A549 (cell line): ENCODE results near the gene TBC1D22A. TPM values are rescaled to one million over a fixed set of nuclear protein-coding genes. Genes with fewer than 3 reads are reported as not detected.

ENCODE experiments used
- ATAC-seq, 2 experiments: fragments of 200-7000 bp in 1 of 2; fragments of >200 bp in 1 of 2; cut with Nextera tagmentation in 1 of 2; cut with Tn5 transposase in 1 of 2; 3 replicates each; pipeline versions ENCODE4 v1.8.0 to v1.9.1; 2018 to 2020; ENCODE audit warnings: mild to moderate bottlenecking in 1 of 2, moderate library complexity in 1 of 2
- CTCF ChIA-PET: fragments of 300-600 bp; sonication (Branson Sonifier 250); formaldehyde crosslinking; extraction: SDS; loops from one replicate; lab custom pipeline; 2021; ENCODE audit warnings: antibody characterized with exemption, inconsistent platforms; lab: Yijun Ruan, JAX
- POLR2A ChIA-PET: fragments of 350-600 bp; formaldehyde crosslinking; extraction: SDS; loops from one replicate; lab custom pipeline; 2021; ENCODE audit warnings: antibody characterized with exemption, inconsistent platforms; lab: Yijun Ruan, JAX
- DNase-seq, 2 experiments: peaks; one replicate each; pipeline versions ENCODE4 v3.0.0 to v3.0.0-alpha.2; 2011 to 2016; ENCODE audit warnings: low read depth in 1 of 2, low spot score in 1 of 2
- FAIRE-seq: peaks from 2 replicates; lab custom pipeline; 2011; peaks lifted over from hg19 to GRCh38; lab: Jason Lieb, UNC
- H3K27ac ChIP-seq, 2 experiments: fragments of >200 bp; sonication (Bioruptor Twin); formaldehyde crosslinking; 3 replicates each; pipeline ENCODE4 v1.5.1; 2016 to 2017
- H3K4me1 ChIP-seq: fragments of >200 bp; sonication (Bioruptor Twin); formaldehyde crosslinking; 3 replicates; pipeline ENCODE4 v1.6.1; 2016
- H3K4me2 ChIP-seq: fragments of >200 bp; sonication (Bioruptor Twin); formaldehyde crosslinking; 3 replicates; pipeline ENCODE4 v1.6.1; 2016
- H3K4me3 ChIP-seq: fragments of >200 bp; sonication (Bioruptor Twin); formaldehyde crosslinking; 3 replicates; pipeline ENCODE4 v1.5.1; 2016
- H3K9me3 ChIP-seq: fragments of >200 bp; sonication (Bioruptor Twin); formaldehyde crosslinking; 3 replicates; pipeline ENCODE4 v1.6.1; 2016
- BHLHE40 ChIP-seq: IDR thresholded peaks from 2 replicates; pipeline ENCODE4 v1.6.1; 2012; ENCODE audit warnings: low read depth, low read length, inconsistent platforms
- CEBPB ChIP-seq, 2 experiments: fragments of >200 bp in 1 of 2; sonication (Bioruptor Twin) in 1 of 2; formaldehyde crosslinking in 1 of 2; IDR thresholded peaks; 2 replicates each; pipeline ENCODE4 v1.6.1; 2012 to 2016
- CHD4 ChIP-seq: fragments of 200-600 bp; sonication (generic); IDR thresholded peaks from 2 replicates; pipeline ENCODE4 v1.6.1; 2016; ENCODE audit warnings: antibody characterized with exemption, mild to moderate bottlenecking, borderline replicate concordance
- EHMT2 ChIP-seq: fragments of 200-600 bp; sonication (generic); IDR thresholded peaks from 2 replicates; pipeline ENCODE4 v1.6.1; 2016; ENCODE audit warnings: antibody characterized with exemption, low read depth, mild to moderate bottlenecking, moderate library complexity
- FOXS1 ChIP-seq: fragments of 250-450 bp; sonication (Bioruptor Pico); IDR thresholded peaks from 2 replicates; pipeline ENCODE4 v1.5.0; 2020; ENCODE audit warnings: mild to moderate bottlenecking, moderate library complexity
- GATA3 ChIP-seq: IDR thresholded peaks from 2 replicates; pipeline ENCODE4 v1.6.1; 2012; ENCODE audit warnings: borderline replicate concordance
- HDAC2 ChIP-seq: fragments of 200-600 bp; sonication (generic); IDR thresholded peaks from 2 replicates; pipeline ENCODE4 v1.6.1; 2016
- HOXA7 ChIP-seq: fragments of 250-450 bp; sonication (Bioruptor Pico); IDR thresholded peaks from 2 replicates; pipeline ENCODE4 v1.5.0; 2020; ENCODE audit warnings: mild to moderate bottlenecking, moderate library complexity
- HOXB5 ChIP-seq: fragments of 250-450 bp; sonication (Bioruptor Pico); IDR thresholded peaks from 2 replicates; pipeline ENCODE4 v1.5.0; 2020; ENCODE audit warnings: mild to moderate bottlenecking, moderate library complexity
- JUN ChIP-seq, 2 experiments: fragments of >200 bp; sonication (Bioruptor Twin); formaldehyde crosslinking; IDR thresholded peaks; 2 replicates in 1 of 2; 3 replicates in 1 of 2; pipeline ENCODE4 v1.6.1; 2016 to 2017
- MAZ ChIP-seq: fragments of 150-350 bp; IDR thresholded peaks from 2 replicates; pipeline ENCODE4 v1.6.1; 2014; ENCODE audit warnings: antibody characterized with exemption, low read depth, low read length, borderline replicate concordance
- POLR2AphosphoS2 ChIP-seq: conservative IDR thresholded peaks from 2 replicates; pipeline ENCODE4 v1.6.1; 2012; ENCODE audit warnings: low read length, improper control_type of control experiment, inconsistent platforms
- RCOR1 ChIP-seq: fragments of 150-350 bp; IDR thresholded peaks from 2 replicates; pipeline ENCODE4 v1.6.1; 2014; ENCODE audit warnings: antibody characterized with exemption, low read length, low read depth
- REST ChIP-seq: fragments of 200-600 bp; sonication (generic); IDR thresholded peaks from 2 replicates; pipeline ENCODE4 v1.6.1; 2016; ENCODE audit warnings: antibody characterized with exemption, mild to moderate bottlenecking, moderate library complexity
- RFX5 ChIP-seq: fragments of 450-650 bp; IDR thresholded peaks from 2 replicates; pipeline ENCODE4 v1.7.1; 2014; ENCODE audit warnings: antibody characterized with exemption, mild to moderate bottlenecking, moderate library complexity
- RNF2 ChIP-seq: fragments of 200-600 bp; sonication (generic); IDR thresholded peaks from 2 replicates; pipeline ENCODE4 v1.6.1; 2016; ENCODE audit warnings: low read depth, mild to moderate bottlenecking, antibody characterized with exemption, moderate library complexity, borderline replicate concordance
- SREBF2 ChIP-seq: fragments of 450-650 bp; IDR thresholded peaks from 2 replicates; pipeline ENCODE4 v1.6.1; 2014; ENCODE audit warnings: mild to moderate bottlenecking, moderate library complexity
- ZSCAN20 ChIP-seq: fragments of 250-450 bp; sonication (Bioruptor Pico); IDR thresholded peaks from 2 replicates; pipeline ENCODE4 v1.8.0; 2022; ENCODE audit warnings: mild to moderate bottlenecking, moderate library complexity
- WGBS: methylation state at CpG from one replicate; pipeline ENCODE4 v1.1.6; 2017; ENCODE audit errors: missing lambda C conversion rate; 5-methylcytosine and 5-hydroxymethylcytosine counted together
- polyA plus RNA-seq, 4 experiments: library from polyadenylated mRNA; depleted of rRNA in 3 of 4; stranded (reverse); fragments of >200 nt; fragmentation: RNase III in 1 of 4; extraction: RNeasy Plus Mini Kit Qiagen cat#74134 plus additional on column Dnase treatment in 1 of 4; gene quantifications; 2 replicates in 3 of 4; 3 replicates in 1 of 4; pipeline ENCODE4 v1.2.3, GENCODE V29; 2011 to 2017

Gene TBC1D22A
- polyA plus RNA-seq, 2 of the 4 experiments (the other 2 are of a cell fraction): 8.9 to 10.8 TPM

GRCh38 chr22:47063071-47063509 is 300.6 kb downstream of the TBC1D22A start:
- WGBS: 93% methylated on average over 8 of the region's 14 CpGs
- H3K4me2 ChIP-seq: no peak overlapping the region
- FAIRE-seq (no peak), ATAC-seq (no peak), DNase-seq (no peak)
- H3K27ac ChIP-seq: no peak overlapping the region
- ChIA-PET POLR2A (no interaction called here), CTCF (no interaction called here)
- no peaks in the 10 kb centered on the region for H3K9me3 ChIP-seq
- no peak overlapping the region for H3K4me3 ChIP-seq
- no peaks in the 10 kb centered on the region for H3K4me1 ChIP-seq
- no peak for TF ChIP-seq RFX5
- TF ChIP-seq CHD4: no peak
- TF ChIP-seq RNF2: no peak
- no peak for TF ChIP-seq HDAC2
- TF ChIP-seq POLR2AphosphoS2: no peak
- TF ChIP-seq JUN (IDR thresholded peaks at IDR 0.05): no peak
- no peak for TF ChIP-seq RCOR1
- no peak for TF ChIP-seq FOXS1
- TF ChIP-seq ZSCAN20 (CRISPR knock-in tag): no peak
- no peak for TF ChIP-seq REST
- no peak for TF ChIP-seq HOXB5 (CRISPR knock-in tag)

GRCh38 chr22:47063606-47064005 is 301.2 kb downstream of the TBC1D22A start:
- TF ChIP-seq HOXA7 (CRISPR knock-in tag) (no peak), EHMT2 (no peak), CEBPB (IDR thresholded peaks at IDR 0.05) (no peak), JUN (IDR thresholded peaks at IDR 0.05) (no peak), GATA3 (no peak), BHLHE40 (no peak), SREBF2 (no peak)
- Histone ChIP-seq H3K9me3 (no peaks in the 10 kb centered on the region), H3K4me2 (no peak overlapping the region), H3K27ac (no peak overlapping the region), H3K4me3 (no peak overlapping the region), H3K4me1 (no peaks in the 10 kb centered on the region)
- CTCF ChIA-PET: no interaction called here
- 89% methylated on average over 10 of the region's 10 CpGs for WGBS
- ATAC-seq: no peak
- POLR2A ChIA-PET: no interaction called here
- FAIRE-seq: no peak
- no peak for DNase-seq

GRCh38 chr22:47064016-47064415 is 301.6 kb downstream of the TBC1D22A start:
- CTCF ChIA-PET: no interaction called here
- ATAC-seq (no peak), FAIRE-seq (no peak)
- no peak overlapping the region for H3K4me3 ChIP-seq
- no peaks in the 10 kb centered on the region for H3K9me3 ChIP-seq
- no peaks in the 10 kb centered on the region for H3K4me1 ChIP-seq
- no peak for TF ChIP-seq SREBF2
- TF ChIP-seq, all 56 proteins: peak for 0
- WGBS: 97% methylated on average over 7 of the region's 19 CpGs
- H3K27ac ChIP-seq: no peak overlapping the region
- H3K4me2 ChIP-seq: no peak overlapping the region
- POLR2A ChIA-PET: no interaction called here
- DNase-seq: no peak

GRCh38 chr22:47064416-47064815 is 302.0 kb downstream of the TBC1D22A start:
- 86% methylated on average over 10 of the region's 10 CpGs for WGBS
- Histone ChIP-seq H3K4me3 (no peak overlapping the region), H3K9me3 (no peaks in the 10 kb centered on the region), H3K4me1 (no peaks in the 10 kb centered on the region), H3K4me2 (no peak overlapping the region), H3K27ac (no peak overlapping the region)
- ChIA-PET POLR2A (no interaction called here), CTCF (no interaction called here)
- no peak for DNase-seq
- TF ChIP-seq MAZ (no peak), RCOR1 (no peak)
- no peak for FAIRE-seq
- no peak for ATAC-seq
